Measurements from ENCODE around the gene ETF1. TPM values are rescaled to one million over a fixed set of nuclear protein-coding genes. Genes with fewer than 3 reads are reported as not detected.
A peak's percentile ranks its signal among the peaks of the same experiment; 100 is the strongest.

The ETF1 gene
- 72.0 and 112 TPM in 2 replicates for total RNA-seq (ENCODE audit: low replicate concordance)

DNA sequence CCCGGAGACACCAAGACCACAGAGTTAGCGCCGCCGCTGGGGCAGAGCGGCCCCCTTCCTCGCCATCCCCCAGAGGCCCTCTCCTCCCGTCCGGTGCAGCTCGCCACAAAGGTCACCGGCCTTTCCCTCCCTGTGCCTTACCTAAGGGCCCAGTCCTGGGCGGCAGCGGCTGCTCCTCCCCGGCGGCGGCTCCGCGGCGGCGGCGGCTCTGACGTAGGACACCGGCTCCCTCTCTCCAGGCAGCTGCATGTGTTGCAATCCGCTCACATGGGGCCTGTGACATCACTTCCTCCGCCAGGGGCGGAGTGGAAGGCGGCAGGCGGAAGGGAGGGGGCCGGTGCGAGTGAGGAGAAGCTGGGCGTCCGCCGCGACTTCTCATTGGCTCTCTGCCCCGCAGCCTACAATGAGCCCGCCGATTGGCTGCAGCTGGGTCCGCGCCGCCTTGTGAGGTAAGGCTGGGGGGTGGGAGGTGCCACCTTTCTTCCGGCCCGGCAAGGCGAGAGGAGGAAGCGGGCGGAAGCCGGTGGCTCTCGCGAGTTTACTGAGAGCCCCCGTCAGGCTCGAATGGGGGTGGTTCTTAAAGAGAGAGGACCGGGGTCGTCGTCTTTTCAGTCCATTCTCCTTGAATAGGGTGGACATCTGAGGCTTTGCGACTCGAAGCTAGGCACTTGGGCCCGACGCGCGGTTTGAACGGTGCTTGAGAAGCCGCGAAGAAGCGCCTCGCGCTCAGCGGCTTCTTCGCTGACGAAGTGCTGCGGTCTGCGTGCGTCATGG, at the start of gene ETF1:
ETF1 (minus strand) TSS at position 281 of the 774 bp plus-strand sequence. CDS start 318 bp downstream, outside the sequence.
- TF ChIP-seq, protein P1, sequence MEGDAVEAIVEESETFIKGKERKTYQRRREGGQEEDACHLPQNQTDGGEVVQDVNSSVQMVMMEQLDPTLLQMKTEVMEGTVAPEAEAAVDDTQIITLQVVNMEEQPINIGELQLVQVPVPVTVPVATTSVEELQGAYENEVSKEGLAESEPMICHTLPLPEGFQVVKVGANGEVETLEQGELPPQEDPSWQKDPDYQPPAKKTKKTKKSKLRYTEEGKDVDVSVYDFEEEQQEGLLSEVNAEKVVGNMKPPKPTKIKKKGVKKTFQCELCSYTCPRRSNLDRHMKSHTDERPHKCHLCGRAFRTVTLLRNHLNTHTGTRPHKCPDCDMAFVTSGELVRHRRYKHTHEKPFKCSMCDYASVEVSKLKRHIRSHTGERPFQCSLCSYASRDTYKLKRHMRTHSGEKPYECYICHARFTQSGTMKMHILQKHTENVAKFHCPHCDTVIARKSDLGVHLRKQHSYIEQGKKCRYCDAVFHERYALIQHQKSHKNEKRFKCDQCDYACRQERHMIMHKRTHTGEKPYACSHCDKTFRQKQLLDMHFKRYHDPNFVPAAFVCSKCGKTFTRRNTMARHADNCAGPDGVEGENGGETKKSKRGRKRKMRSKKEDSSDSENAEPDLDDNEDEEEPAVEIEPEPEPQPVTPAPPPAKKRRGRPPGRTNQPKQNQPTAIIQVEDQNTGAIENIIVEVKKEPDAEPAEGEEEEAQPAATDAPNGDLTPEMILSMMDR (IDR thresholded peaks at IDR 0.05; ENCODE audit: insufficient read depth, low read length) = no peak
- peak; percentile 99 for DNase-seq (ENCODE audit: low read depth)
- peak within 1 kb of the TSS; percentile 95 for H3K4me3 ChIP-seq (ENCODE audit: low read depth, low read length)

DNA sequence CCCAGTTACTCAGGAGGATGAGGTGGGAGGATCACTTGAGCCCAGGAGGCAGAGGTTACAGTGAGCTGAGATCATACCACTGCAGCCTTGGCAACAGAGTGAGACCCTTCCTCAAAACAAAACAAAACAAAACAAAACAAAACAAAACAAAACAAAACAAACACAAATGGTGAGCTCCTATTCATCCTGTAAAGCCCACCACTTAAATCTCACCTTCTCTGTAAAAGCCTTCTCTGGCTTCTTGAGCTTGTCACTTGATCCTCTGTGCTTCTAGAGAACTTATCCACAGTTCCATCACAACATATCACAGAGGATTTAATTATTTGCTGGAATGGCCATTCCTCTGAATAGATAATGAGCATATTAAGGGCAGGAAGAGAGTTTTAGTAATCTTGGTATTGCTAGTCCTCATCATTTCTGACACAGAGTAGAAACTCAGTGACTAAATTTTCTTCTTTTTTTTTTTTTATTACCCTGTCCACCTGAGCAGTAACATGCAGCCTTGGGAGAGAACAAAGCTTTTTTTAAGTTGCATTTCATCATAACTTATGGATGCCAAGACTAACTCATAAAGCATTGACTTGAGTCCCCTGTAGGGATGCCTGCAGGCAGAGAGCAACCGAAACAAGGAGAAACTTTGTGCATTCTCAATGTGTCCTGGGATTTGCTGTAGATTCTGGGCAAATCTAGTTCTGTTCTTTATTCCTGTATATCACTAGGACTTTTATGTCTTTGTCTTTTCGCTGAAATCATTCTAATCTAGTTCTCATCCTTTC, 45.2 kb upstream of the ETF1 start:
- no peak overlapping the region for H3K4me3 ChIP-seq (ENCODE audit: low read depth, low read length)
- DNase-seq (ENCODE audit: low read depth) = no peak
- TF ChIP-seq, protein P1 (IDR thresholded peaks at IDR 0.05; ENCODE audit: insufficient read depth, low read length) = no peak

DNA sequence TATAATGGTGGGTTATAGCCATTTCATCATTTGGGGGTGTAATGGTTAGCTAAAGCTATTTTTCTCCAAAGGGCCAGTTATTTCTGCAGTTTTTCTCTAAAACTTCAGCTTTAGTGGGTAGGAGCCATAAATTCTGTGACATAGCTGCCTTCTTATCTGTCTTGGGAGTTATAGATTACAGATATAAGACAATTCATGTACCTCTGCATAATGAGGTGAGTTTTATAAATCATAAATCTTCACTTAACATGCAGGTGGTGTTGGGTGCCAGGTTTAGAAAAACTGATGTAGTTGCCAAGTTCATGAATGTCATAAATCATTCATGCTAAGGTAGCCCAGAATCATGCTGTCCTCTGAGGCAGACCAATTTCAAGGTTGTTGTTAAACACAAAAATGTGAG, 42.1 kb upstream of the ETF1 start:
- DNase-seq (ENCODE audit: low read depth) = no peak
- H3K4me3 ChIP-seq (ENCODE audit: low read depth, low read length) = no peak overlapping the region
- TF ChIP-seq, protein P1 (IDR thresholded peaks at IDR 0.05; ENCODE audit: insufficient read depth, low read length) = no peak

DNA sequence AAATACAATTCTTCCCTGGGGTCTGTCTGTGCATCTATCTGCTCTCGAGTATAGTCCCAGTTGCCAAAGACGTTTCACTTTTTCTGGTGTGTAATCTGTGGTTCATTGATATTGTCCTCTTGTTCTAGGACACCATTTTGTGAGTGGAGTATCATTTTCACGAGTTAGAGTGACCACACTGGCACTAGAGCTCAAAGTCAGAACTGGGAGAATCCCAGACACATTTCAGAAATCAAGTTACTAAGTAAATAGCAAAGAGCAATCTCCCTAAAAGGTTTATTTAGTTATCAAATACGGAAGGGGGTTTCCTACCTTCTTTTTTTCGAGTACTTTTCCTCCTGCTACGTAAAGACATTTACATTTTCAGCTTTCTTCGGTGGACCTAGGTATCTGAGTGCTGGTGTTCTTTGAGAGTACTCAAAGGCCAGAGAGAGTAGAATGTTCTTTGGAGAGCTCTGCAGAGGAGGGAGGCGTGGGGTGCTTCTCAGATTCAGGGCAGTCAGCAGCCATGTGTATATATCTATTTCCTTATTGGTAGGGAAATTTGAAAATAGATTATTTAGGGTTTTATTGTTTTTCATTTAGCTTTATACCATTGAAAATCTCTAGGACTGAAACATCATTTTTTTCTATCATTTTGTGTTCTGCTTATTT, 41.1 kb upstream of the ETF1 start:
- H3K4me3 ChIP-seq (ENCODE audit: low read depth, low read length) = no peak overlapping the region
- no peak for DNase-seq (ENCODE audit: low read depth)
- TF ChIP-seq, protein P1 (IDR thresholded peaks at IDR 0.05; ENCODE audit: insufficient read depth, low read length) = no peak

DNA sequence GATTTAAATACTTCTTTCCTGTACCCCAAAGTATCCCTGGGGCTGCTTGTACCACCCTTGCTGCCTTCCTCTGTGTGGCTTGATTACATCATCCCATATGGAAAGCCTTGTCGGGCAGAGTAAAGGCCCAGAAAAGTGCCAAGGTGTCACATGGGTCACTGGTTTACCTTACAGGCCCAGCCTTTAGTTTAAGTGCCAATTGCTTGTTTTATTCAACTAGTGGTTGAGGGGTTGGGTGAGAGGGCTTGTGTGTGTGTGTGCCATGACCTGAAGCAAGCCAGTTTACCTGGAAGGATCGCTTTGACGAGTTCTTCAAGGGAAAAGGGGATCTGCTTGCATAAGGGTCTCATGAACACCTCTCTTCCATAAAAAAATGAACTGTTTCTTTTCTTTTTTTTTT, 39.9 kb upstream of the ETF1 start:
- no peak overlapping the region for H3K4me3 ChIP-seq (ENCODE audit: low read depth, low read length)
- no peak for DNase-seq (ENCODE audit: low read depth)
- TF ChIP-seq, protein P1 (IDR thresholded peaks at IDR 0.05; ENCODE audit: insufficient read depth, low read length) = no peak

DNA sequence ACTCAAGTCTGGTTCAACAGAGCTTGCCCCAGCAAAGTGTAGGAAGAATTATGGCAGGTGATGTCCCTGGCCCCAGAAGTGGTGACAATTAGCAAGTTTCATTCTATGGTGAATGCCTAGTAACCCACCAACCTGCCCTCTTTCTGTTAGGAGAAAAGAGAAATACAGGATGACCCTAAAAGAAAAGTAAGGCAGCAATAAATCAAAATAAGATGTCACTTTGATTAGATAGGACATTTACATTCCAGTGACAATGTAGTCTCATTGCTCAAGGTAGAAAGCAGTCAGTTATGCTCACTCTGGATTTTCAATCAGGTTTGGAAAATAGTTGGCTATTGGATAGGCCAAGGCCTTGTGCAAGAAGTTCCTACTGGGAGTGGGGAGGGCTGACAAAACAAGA, 37.7 kb upstream of the ETF1 start:
- H3K4me3 ChIP-seq (ENCODE audit: low read depth, low read length) = no peak overlapping the region
- TF ChIP-seq, protein P1 (IDR thresholded peaks at IDR 0.05; ENCODE audit: insufficient read depth, low read length) = no peak
- DNase-seq (ENCODE audit: low read depth) = no peak
